ENCODE data around the gene ANXA8L1.
"Not testable (repeated sequence)": the region's sequence is repeated elsewhere in the genome, so short reads cannot be mapped to it uniquely, and the experiment has no call there.

ANXA8L1 gene

GRCh38 chr10:46398212-46398886 is 22.8 kb downstream of the ANXA8L1 start:
- DNase-seq, result peak; percentile 8

- not testable (repeated sequence) for DNase-seq
Measured at GRCh38 chr10:46409556-46409955, 34.0 kb downstream of the ANXA8L1 start.

DNA sequence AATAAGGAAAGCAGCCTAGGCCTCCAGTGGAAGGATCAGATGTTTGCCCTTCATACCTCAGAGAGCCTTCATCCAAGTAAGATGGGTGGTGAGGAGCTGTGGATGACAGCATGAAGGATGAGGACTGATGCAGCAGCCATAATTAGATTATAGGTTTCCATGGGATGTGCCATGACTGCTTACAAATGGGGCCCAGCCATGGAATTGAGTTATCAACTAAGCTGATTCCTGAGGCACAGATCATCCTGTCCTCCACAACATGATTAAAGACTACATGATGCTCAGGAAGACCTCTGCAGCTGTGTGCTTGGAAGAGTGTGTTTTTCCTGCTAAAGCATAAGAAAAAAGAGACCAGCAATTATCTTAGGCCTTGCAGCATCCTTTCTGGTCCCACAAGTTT is 35.5 kb downstream of the ANXA8L1 start:
- not testable (repeated sequence) for DNase-seq

DNA sequence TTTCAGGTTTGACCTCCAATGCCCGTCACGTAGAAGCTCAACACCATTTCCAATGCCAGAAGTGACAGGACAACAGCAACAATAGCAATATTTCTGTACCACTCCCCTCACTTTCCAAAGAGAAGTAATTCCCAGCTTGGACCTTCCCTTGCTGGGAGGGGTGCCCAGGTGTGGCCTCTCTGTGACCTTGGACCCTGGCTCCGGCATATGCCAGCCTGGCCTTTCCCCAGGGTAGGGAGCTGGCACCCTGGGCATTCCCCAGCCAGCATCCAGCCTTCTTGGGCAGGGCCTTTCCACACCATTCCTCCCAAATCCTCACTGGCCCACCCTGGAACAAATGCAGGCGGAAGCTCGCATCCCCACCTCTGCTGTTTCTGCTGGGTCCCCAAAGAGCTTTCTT is 37.1 kb downstream of the ANXA8L1 start:
- not testable (repeated sequence) for DNase-seq

DNA sequence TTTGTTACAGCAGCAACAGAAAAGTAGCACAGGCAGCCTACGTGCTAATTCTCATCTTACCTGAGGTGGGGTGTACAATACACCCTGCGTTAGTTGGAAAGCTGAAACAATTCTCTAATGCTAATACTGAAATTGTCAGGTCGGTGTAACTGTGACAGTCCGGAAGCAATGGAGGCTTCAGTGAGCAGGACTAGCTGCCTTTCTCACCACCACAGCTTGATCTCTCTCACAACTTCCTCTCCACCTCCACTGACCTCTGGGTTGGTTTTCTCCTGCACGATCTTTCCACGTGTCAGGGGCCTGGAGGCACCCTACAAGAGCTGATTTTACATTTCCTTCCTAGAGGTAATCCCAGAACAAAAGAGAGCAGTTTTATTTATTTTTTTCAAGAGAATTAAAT is 39.7 kb downstream of the ANXA8L1 start:
- not testable (repeated sequence) for DNase-seq

DNA sequence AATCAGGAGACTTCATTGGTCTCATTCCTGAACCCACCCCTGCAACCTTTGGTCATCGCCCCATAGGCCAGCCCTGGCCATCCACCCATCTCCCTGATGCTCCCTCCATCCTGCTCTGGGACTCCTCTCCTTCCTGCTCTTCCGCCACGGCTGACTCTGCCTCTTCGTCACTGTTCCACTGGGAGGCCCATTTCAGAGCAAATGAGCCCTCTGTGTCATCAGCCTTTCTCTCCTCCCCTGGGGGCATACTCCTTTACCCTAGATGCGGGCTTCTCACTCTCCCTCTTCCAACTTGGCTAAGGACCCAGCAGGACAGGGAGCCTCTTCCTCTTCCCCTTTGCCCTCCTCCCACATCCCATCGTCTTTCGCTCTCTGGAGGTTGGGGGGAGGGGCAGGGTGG is 42.7 kb downstream of the ANXA8L1 start:
- DNase-seq, result not testable (repeated sequence)

DNA sequence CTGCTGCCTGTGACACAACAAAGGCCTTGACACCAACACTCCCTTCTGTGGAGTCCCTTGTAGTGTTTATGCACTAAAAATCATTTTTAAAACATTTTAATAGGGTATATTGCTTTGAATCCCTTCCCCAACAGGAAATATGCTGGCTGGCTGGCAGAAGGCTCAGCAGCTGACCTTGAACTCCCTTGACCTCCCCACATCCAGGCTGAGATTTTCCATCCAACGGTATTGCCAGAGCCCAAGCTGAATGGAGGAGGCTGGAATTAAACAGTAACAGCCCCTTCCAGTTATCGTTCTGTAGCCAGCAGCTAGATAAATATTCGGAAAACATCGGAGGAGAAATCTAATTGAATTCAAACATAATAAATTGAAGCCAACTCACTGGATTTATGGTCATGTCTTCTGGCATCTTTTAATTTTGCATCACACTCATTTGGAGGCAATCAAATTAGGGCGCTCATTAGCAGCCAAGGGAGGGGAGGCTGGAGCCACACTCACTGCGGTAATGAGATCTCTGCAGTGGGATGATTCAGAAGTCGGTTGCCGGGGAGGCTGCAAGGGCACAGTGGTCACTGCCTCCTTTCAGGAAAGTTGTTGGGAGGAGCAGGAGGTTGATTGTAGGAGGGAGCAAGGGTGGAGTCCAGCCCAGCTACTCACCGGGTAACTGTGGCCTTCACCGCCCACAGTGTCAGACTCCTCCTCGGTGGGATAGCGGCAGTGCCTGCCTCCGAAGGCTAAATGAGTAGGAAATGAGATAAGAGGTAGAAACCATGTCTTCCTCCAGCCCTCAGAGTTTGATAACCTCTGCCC is 44.2 kb downstream of the ANXA8L1 start:
- not testable (repeated sequence) for DNase-seq

- DNase-seq, result not testable (repeated sequence)
Measured at GRCh38 chr10:46423550-46423949, 48.0 kb downstream of the ANXA8L1 start.

GRCh38 chr10:46440942-46441341 is 65.4 kb downstream of the ANXA8L1 start:
- DNase-seq, result not testable (repeated sequence)

All from RPMI8226 (cell line).